Measurements from ENCODE around the gene TFF1.
A peak's percentile ranks its signal among the peaks of the same experiment; 100 is the strongest.

TFF1 gene

GRCh38 chr21:42343963-42344510 is 22.3 kb downstream of the TFF1 start:
- DNase-seq (ENCODE audit: low read depth) = no peak

- DNase-seq (ENCODE audit: low read depth) = no peak
Measured at GRCh38 chr21:42343556-42343955, 22.8 kb downstream of the TFF1 start.

- DNase-seq (ENCODE audit: low read depth) = no peak
Measured at GRCh38 chr21:42343101-42343500, 23.2 kb downstream of the TFF1 start.

- DNase-seq (ENCODE audit: low read depth) = no peak
Measured at GRCh38 chr21:42341776-42342542, 24.4 kb downstream of the TFF1 start.

GRCh38 chr21:42340187-42341050 is 25.9 kb downstream of the TFF1 start:
- no peak for DNase-seq (ENCODE audit: low read depth)

GRCh38 chr21:42338729-42339715 is 27.3 kb downstream of the TFF1 start:
- DNase-seq (ENCODE audit: low read depth) = no peak

- DNase-seq (ENCODE audit: low read depth) = peak; percentile 6
Measured at GRCh38 chr21:42337830-42338728, 28.3 kb downstream of the TFF1 start.

GRCh38 chr21:42337276-42337675 is 29.1 kb downstream of the TFF1 start:
- DNase-seq (ENCODE audit: low read depth) = no peak

- DNase-seq (ENCODE audit: low read depth) = peak; percentile 4
Measured at GRCh38 chr21:42336054-42336453, 30.3 kb downstream of the TFF1 start.

- DNase-seq (ENCODE audit: low read depth) = no peak
Measured at GRCh38 chr21:42332557-42333317, 33.6 kb downstream of the TFF1 start.

GRCh38 chr21:42331660-42332059 is 34.7 kb downstream of the TFF1 start:
- DNase-seq (ENCODE audit: low read depth) = no peak

- DNase-seq (ENCODE audit: low read depth) = no peak
Measured at GRCh38 chr21:42330380-42331371, 35.7 kb downstream of the TFF1 start.

- no peak for DNase-seq (ENCODE audit: low read depth)
Measured at GRCh38 chr21:42324896-42325295, 41.4 kb downstream of the TFF1 start.

GRCh38 chr21:42321845-42322244 is 44.5 kb downstream of the TFF1 start:
- DNase-seq (ENCODE audit: low read depth) = no peak

- DNase-seq (ENCODE audit: low read depth) = no peak
Measured at GRCh38 chr21:42321231-42321630, 45.1 kb downstream of the TFF1 start.

- no peak for DNase-seq (ENCODE audit: low read depth)
Measured at GRCh38 chr21:42320791-42321190, 45.5 kb downstream of the TFF1 start.

GRCh38 chr21:42319851-42320572 is 46.3 kb downstream of the TFF1 start:
- DNase-seq (ENCODE audit: low read depth) = no peak

GRCh38 chr21:42319376-42319775 is 47.0 kb downstream of the TFF1 start:
- DNase-seq (ENCODE audit: low read depth) = no peak

Data from EH (cell line).